ENCODE measurements around the gene TRIM24. TPM values are rescaled to one million over a fixed set of nuclear protein-coding genes. Genes with fewer than 3 reads are reported as not detected.
"Not testable (repeated sequence)": the region's sequence is repeated elsewhere in the genome, so short reads cannot be mapped to it uniquely, and the experiment has no call there.

Gene TRIM24
- total RNA-seq, 2 donors from 2014 or later, result 14.2 to 16.4 TPM

GRCh38 chr7:138458576-138459412 lies 1.3 kb upstream of the TRIM24 start:
- Histone ChIP-seq H3K9me3 (no peaks in the 10 kb centered on the region), H3K27ac (no peak overlapping the region), H3K27me3 (no peaks in the 10 kb centered on the region), H3K4me3 (peak overlapping the region in 1 of 2 donors; percentile 97), H3K4me1 (peaks cover 0 to 9% of the 10 kb centered on the region in 2 donors), H3K36me3 (no peaks in the 10 kb centered on the region)
- no peak for TF ChIP-seq CTCF (IDR thresholded peaks at IDR 0.05)
- DNase-seq (ENCODE audit: low spot score), result no peak

- Histone ChIP-seq H3K4me1 (peaks cover 0 to 9% of the 10 kb centered on the region in 2 donors), H3K27me3 (no peaks in the 10 kb centered on the region), H3K4me3 (peak overlapping the region; percentile 13 to 97), H3K36me3 (no peaks in the 10 kb centered on the region), H3K27ac (peak overlapping the region in 1 of 2 donors; percentile 98), H3K9me3 (no peaks in the 10 kb centered on the region)
- peak; percentile 98 for DNase-seq (ENCODE audit: low spot score)
- peak in 1 of 2 donors; percentile 46 for TF ChIP-seq CTCF (IDR thresholded peaks at IDR 0.05)
Measured at GRCh38 chr7:138459413-138460175, 465 bp upstream of the TRIM24 start.

GRCh38 chr7:138460649-138461607 lies 869 bp downstream of the TRIM24 start:
- peak in 1 of 2 donors; percentile 11 for TF ChIP-seq CTCF (IDR thresholded peaks at IDR 0.05)
- no peak for DNase-seq (ENCODE audit: low spot score)
- peak overlapping the region; percentile 97 to 98 for H3K27ac ChIP-seq
- peak overlapping the region; percentile 79 to 97 for H3K4me3 ChIP-seq
- no peaks in the 10 kb centered on the region for H3K36me3 ChIP-seq
- no peaks in the 10 kb centered on the region for H3K27me3 ChIP-seq
- H3K4me1 ChIP-seq, result peaks cover 0 to 14% of the 10 kb centered on the region in 2 donors
- H3K9me3 ChIP-seq, result no peaks in the 10 kb centered on the region

GRCh38 chr7:138463291-138463618 lies 3.2 kb downstream of the TRIM24 start:
- DNase-seq (ENCODE audit: low spot score); H3K27ac ChIP-seq; H3K4me3 ChIP-seq; H3K27me3 ChIP-seq; H3K36me3 ChIP-seq; H3K9me3 ChIP-seq: not testable (repeated sequence)
- peaks cover 0 to 14% of the 10 kb centered on the region in 2 donors for H3K4me1 ChIP-seq

GRCh38 chr7:138465046-138465445 lies 5.0 kb downstream of the TRIM24 start:
- Histone ChIP-seq H3K9me3 (no peaks in the 10 kb centered on the region), H3K4me3 (no peak overlapping the region), H3K27ac (no peak overlapping the region), H3K36me3 (no peaks in the 10 kb centered on the region), H3K4me1 (peaks cover 0 to 25% of the 10 kb centered on the region in 2 donors), H3K27me3 (no peaks in the 10 kb centered on the region)
- no peak for DNase-seq (ENCODE audit: low spot score)
- no peak for TF ChIP-seq CTCF (IDR thresholded peaks at IDR 0.05)

- H3K4me3 ChIP-seq; DNase-seq (ENCODE audit: low spot score); H3K27me3 ChIP-seq; H3K36me3 ChIP-seq; H3K27ac ChIP-seq; H3K9me3 ChIP-seq: not testable (repeated sequence)
- peaks cover 0 to 25% of the 10 kb centered on the region in 2 donors for H3K4me1 ChIP-seq
Measured at GRCh38 chr7:138466069-138466756, 6.2 kb downstream of the TRIM24 start.
